ENCODE measurements around the gene SSR4. TPM values are rescaled to one million over a fixed set of nuclear protein-coding genes. Genes with fewer than 3 reads are reported as not detected.

The SSR4 gene
- total and polyA plus RNA-seq, 8 donors, result 153 to 327 (median 180) TPM

- H3K27ac ChIP-seq, result no peak overlapping the region
Observed at GRCh38 chrX:153792368-153792767, 2.1 kb upstream of the SSR4 start.

DNA sequence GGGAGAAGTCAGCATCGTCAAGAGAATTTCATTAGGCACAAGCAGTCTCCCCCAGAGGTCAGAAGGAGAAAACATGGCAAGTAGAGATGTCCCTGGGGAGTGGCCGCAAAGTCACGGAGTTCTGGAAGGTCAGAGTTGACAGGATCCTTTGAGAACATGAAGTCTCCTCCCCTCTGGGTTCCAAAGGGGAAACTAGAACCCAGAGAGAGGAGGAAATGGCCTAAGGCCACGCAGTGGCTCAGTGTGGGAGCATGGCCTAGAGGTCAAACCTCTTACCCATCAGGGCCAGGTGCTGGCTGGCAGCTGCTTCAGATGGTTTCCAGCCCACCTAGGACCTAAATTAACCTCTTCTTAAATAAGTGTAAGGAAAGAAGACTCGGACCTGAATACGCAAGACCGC, 1.2 kb upstream of the SSR4 start:
- no peaks in the 10 kb centered on the region for H3K9me3 ChIP-seq
- H3K4me1 ChIP-seq, result peaks cover 0 to 38% of the 10 kb centered on the region in 2 donors
- peak overlapping the region; percentile 41 to 76 for H3K4me3 ChIP-seq
- DNase-seq (no peak), ATAC-seq (peak; percentile 5)
- H3K27me3 ChIP-seq, result no peaks in the 10 kb centered on the region
- peak overlapping the region; percentile 89 to 94 for H3K27ac ChIP-seq
- TF ChIP-seq, protein P1, sequence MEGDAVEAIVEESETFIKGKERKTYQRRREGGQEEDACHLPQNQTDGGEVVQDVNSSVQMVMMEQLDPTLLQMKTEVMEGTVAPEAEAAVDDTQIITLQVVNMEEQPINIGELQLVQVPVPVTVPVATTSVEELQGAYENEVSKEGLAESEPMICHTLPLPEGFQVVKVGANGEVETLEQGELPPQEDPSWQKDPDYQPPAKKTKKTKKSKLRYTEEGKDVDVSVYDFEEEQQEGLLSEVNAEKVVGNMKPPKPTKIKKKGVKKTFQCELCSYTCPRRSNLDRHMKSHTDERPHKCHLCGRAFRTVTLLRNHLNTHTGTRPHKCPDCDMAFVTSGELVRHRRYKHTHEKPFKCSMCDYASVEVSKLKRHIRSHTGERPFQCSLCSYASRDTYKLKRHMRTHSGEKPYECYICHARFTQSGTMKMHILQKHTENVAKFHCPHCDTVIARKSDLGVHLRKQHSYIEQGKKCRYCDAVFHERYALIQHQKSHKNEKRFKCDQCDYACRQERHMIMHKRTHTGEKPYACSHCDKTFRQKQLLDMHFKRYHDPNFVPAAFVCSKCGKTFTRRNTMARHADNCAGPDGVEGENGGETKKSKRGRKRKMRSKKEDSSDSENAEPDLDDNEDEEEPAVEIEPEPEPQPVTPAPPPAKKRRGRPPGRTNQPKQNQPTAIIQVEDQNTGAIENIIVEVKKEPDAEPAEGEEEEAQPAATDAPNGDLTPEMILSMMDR (IDR thresholded peaks at IDR 0.05), result no peak
- intact Hi-C loops (cut with DNase I), result no loop called here
- peaks cover 0 to 43% of the 10 kb centered on the region in 2 donors for H3K36me3 ChIP-seq

More at GRCh38 chrX:153792368-153792767, 2.1 kb upstream of the SSR4 start:
- intact Hi-C loops (cut with DNase I), result no loop called here
- Histone ChIP-seq H3K27me3 (no peaks in the 10 kb centered on the region), H3K4me1 (peaks cover 0 to 38% of the 10 kb centered on the region in 2 donors), H3K9me3 (no peaks in the 10 kb centered on the region), H3K4me3 (no peak overlapping the region), H3K36me3 (peaks cover 0 to 43% of the 10 kb centered on the region in 2 donors)
- no peak for ATAC-seq
- DNase-seq, result no peak
- TF ChIP-seq, protein P1 (IDR thresholded peaks at IDR 0.05), result no peak

DNA sequence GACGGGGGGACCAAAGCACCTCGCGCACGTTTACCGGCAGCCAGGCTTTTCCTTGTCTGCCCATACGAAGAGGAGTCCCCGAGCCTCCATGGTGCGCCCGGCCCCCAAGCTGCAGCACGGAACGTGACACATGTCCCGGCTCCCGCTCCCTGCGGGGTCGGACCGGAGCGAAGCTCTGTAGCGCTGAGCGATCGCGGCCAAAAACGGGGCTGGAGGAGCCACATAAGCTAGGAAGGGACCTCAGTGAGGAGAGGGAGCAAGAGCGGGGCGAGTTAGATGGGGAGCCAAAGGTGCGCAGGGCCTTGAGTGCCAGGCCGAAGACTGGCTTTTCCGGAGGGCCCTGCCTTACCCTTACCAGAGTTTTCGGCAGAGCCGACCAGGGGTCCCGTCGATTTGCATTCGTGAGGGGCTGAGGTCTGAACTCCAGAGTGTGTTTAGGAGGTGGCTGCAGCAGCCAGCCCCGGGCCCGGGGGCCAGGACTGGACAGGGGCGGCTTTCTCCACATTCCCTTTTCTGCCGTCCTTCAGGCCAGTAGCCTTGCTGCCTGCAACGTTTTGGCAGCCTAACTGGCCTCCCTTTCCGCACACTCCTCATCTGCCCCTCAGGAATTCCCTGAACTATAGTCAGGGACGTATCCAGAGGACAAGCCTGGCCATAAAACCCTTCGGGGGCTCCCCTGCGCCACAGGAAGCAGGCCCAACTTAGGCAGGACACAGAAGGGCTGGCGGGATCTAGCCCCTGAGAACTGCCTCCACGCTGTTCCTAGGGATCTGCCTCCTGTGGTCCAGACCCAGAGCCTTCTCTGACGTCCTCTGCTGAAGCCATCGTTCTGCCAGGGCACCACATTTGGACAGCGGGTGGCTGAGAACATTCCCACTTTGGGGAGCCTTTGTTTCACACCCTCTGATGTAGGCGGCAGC, 689 bp downstream of the SSR4 start:
- intact Hi-C loops (cut with DNase I), result no loop called here
- H3K4me1 ChIP-seq, result peaks cover 0 to 38% of the 10 kb centered on the region in 2 donors
- H3K27me3 ChIP-seq, result no peaks in the 10 kb centered on the region
- peak overlapping the region; percentile 48 to 76 for H3K4me3 ChIP-seq
- H3K9me3 ChIP-seq, result no peaks in the 10 kb centered on the region
- H3K36me3 ChIP-seq, result peaks cover 0 to 37% of the 10 kb centered on the region in 2 donors
- DNase-seq, result no peak
- TF ChIP-seq, protein P1 (IDR thresholded peaks at IDR 0.05), result no peak
- ATAC-seq, result peak; percentile 3
- peak overlapping the region in 1 of 2 donors; percentile 94 for H3K27ac ChIP-seq

DNA sequence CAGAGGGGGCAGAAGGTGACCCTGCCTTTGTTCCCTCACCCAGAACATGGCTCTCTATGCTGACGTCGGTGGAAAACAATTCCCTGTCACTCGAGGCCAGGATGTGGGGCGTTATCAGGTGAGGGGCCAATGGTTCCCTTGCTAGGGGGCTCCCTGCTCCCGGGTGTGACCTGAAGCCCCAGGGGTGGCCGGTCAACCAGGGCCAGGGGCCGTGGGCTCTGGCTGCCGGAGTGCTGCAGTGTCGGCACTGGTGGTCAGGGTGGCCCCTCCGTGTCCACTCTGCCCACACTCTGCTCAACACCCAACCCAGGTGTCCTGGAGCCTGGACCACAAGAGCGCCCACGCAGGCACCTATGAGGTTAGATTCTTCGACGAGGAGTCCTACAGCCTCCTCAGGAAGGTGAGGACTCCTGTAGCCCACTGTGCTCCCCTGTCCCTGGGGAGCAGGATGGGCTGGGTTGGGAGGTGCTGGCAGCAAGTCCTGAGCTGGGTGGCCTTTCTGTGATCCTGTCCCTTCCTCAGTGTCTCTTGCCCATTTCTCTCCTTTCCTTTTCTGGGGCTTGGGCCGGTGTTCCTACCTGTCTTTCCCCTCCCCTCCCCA, 3.0 kb downstream of the SSR4 start:
- ATAC-seq (no peak), DNase-seq (no peak)
- intact Hi-C loops (cut with DNase I), result no loop called here
- peaks cover 0 to 30% of the 10 kb centered on the region in 2 donors for H3K36me3 ChIP-seq
- no peak overlapping the region for H3K4me3 ChIP-seq
- TF ChIP-seq, protein P1 (IDR thresholded peaks at IDR 0.05), result no peak
- H3K27ac ChIP-seq, result no peak overlapping the region
- H3K9me3 ChIP-seq, result no peaks in the 10 kb centered on the region
- peaks cover 0 to 34% of the 10 kb centered on the region in 2 donors for H3K4me1 ChIP-seq
- H3K27me3 ChIP-seq, result no peaks in the 10 kb centered on the region

GRCh38 chrX:153799326-153799725, 4.9 kb downstream of the SSR4 start:
- no peaks in the 10 kb centered on the region for H3K27me3 ChIP-seq
- H3K4me3 ChIP-seq, result no peak overlapping the region
- TF ChIP-seq, protein P1 (IDR thresholded peaks at IDR 0.05), result no peak
- peaks cover 0 to 30% of the 10 kb centered on the region in 2 donors for H3K36me3 ChIP-seq
- H3K4me1 ChIP-seq, result peaks cover 0 to 23% of the 10 kb centered on the region in 2 donors
- DNase-seq (no peak), ATAC-seq (no peak)
- intact Hi-C loops (cut with DNase I), result no loop called here
- no peak overlapping the region for H3K27ac ChIP-seq
- no peaks in the 10 kb centered on the region for H3K9me3 ChIP-seq
